GM12878 (cell line): ENCODE measurements around the gene CHMP1B.

Experiments used
- ATF3 ChIP-seq: IDR thresholded peaks from 2 replicates; pipeline ENCODE4 v1.6.1; 2011; ENCODE audit warnings: low read depth, mild to moderate bottlenecking, low read length, moderate library complexity, borderline replicate concordance; ENCODE audit errors: extremely low read depth
- CEBPZ ChIP-seq: fragments of 150-350 bp; IDR thresholded peaks from 2 replicates; pipeline ENCODE4 v1.6.1; 2016; ENCODE audit warnings: low read depth, low read length
- EZH2 ChIP-seq: IDR thresholded peaks from 2 replicates; pipeline ENCODE4 v1.6.1; 2012; ENCODE audit warnings: low read depth, mild to moderate bottlenecking, control low read depth, inconsistent platforms, low read length, borderline replicate concordance; ENCODE audit not compliant: control insufficient read depth
- PKNOX1 ChIP-seq: fragments of 450-650 bp; IDR thresholded peaks from 2 replicates; pipeline ENCODE4 v1.6.1; 2016; ENCODE audit warnings: mild to moderate bottlenecking
- POLR2A ChIP-seq: IDR thresholded peaks from 2 replicates; pipeline ENCODE4 v1.6.1; 2011; ENCODE audit warnings: low read depth, mild to moderate bottlenecking, low read length
- RAD21 ChIP-seq: IDR thresholded peaks from 2 replicates; pipeline ENCODE4 v1.6.1; 2011; ENCODE audit warnings: mild to moderate bottlenecking, low read depth, low read length, moderate library complexity; ENCODE audit not compliant: insufficient read depth

- no peak for TF ChIP-seq CEBPZ
- no peak for TF ChIP-seq POLR2A
- no peak for TF ChIP-seq PKNOX1
- no peak for TF ChIP-seq RAD21
- TF ChIP-seq EZH2, result no peak
- TF ChIP-seq ATF3, result no peak
Observed at GRCh38 chr18:11840493-11840892, 10.7 kb upstream of the CHMP1B start.
